Upper lobe of left lung (tissue), 4 donors: ENCODE results near the gene KRTAP10-7.
"Not testable (repeated sequence)": the region's sequence is repeated elsewhere in the genome, so short reads cannot be mapped to it uniquely, and the experiment has no call there.

ENCODE experiments used
- CTCF ChIP-seq, 6 experiments: fragments of 450-650 bp in 4 of 6; fragments of 200-600 bp in 2 of 6; sonication (generic) in 2 of 6; IDR thresholded peaks; one replicate each; pipeline ENCODE4 v1.5.1; 2016 to 2019; ENCODE audit warnings: antibody characterized with exemption in 6 of 6
- EP300 ChIP-seq, 4 donors: sonication (generic); formaldehyde crosslinking; IDR thresholded peaks; one replicate each; pipeline ENCODE4 v1.5.1; 2017; ENCODE audit warnings: antibody characterized with exemption in 4 of 4, control low read depth in 2 of 4
- POLR2A ChIP-seq, 4 donors: fragments of 450-650 bp; IDR thresholded peaks; one replicate each; pipeline ENCODE4 v1.5.1; 2016 to 2017; ENCODE audit warnings: antibody characterized with exemption in 4 of 4, mild to moderate bottlenecking in 2 of 4
- POLR2AphosphoS5 ChIP-seq, 2 donors: sonication (generic); formaldehyde crosslinking; IDR thresholded peaks; one replicate each; pipeline ENCODE4 v1.5.1; 2017; ENCODE audit warnings: antibody characterized with exemption in 2 of 2

- not testable (repeated sequence) for TF ChIP-seq POLR2A, CTCF, EP300, POLR2AphosphoS5 (IDR thresholded peaks at IDR 0.05)
Measured at GRCh38 chr21:44601091-44601490, 694 bp downstream of the KRTAP10-7 start.
